Measurements from ENCODE around the gene SV2B.

Gene SV2B

DNA sequence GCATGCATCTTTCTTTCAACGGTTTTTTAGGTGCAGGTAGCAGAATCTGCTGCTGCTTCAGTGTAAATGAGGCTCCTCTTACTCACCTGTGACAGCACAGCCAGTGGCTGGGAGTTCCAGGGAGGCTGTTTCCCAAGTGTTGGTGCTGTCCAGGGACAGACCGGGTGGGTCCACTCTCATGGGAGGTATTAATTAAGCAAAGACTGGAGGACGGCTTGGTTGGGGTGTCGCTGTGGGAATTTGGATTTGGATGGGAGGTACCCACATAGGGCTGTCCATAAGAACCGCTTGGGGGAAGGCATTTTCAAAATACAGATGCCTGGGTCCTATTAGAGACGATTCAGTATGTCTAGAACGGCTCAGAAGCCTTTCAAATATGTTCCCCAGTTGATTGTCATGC lies 42.9 kb downstream of the SV2B start:
- DNase-seq: no peak

GRCh38 chr15:91146728-91147127 lies 46.7 kb downstream of the SV2B start:
- no peak for DNase-seq

- DNase-seq: no peak
Measured at GRCh38 chr15:91148243-91148642, 48.2 kb downstream of the SV2B start.

- peak; percentile 79 to 98 for DNase-seq
Measured at GRCh38 chr15:91150502-91151160, 50.6 kb downstream of the SV2B start.

GRCh38 chr15:91151781-91152563 lies 51.9 kb downstream of the SV2B start:
- no peak for DNase-seq

DNA sequence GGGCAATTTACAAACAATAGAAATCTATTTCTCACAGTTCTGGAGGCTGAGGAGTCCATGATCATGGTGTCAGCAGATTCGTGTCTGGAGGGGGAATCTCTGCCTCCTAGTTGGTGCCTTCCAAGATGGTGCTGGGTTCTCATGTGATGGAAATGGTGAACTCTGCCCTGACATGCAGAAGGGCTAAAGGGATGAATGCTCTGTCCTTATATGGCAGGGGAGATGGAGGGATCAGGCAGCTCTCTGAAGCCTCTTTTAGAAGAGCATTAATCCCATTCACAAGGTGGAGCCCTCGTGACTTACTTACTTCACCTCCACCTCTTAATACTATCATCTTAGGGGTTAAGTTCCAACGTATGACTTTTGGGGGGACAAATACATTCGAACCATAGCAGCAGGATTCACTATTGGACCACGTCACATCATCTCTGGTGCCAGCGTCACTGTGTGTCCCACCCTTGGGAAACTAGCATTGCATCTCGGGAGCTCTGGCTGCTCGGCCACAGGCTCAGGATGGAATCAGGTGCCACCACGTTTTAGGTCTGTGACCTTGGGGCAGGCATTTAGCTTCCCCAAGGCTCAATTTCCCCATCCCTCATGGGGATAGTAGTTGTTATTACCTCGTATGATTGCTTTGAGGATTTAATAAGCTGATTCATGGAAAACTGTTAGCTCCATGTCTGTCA lies 53.0 kb downstream of the SV2B start:
- peak in 1 of 2 experiments; percentile 8 for DNase-seq

- DNase-seq: no peak
Measured at GRCh38 chr15:91153954-91154353, 53.9 kb downstream of the SV2B start.

GRCh38 chr15:91156175-91156726 lies 56.2 kb downstream of the SV2B start:
- no peak for DNase-seq

- DNase-seq: no peak
Measured at GRCh38 chr15:91158415-91159394, 58.6 kb downstream of the SV2B start.

DNA sequence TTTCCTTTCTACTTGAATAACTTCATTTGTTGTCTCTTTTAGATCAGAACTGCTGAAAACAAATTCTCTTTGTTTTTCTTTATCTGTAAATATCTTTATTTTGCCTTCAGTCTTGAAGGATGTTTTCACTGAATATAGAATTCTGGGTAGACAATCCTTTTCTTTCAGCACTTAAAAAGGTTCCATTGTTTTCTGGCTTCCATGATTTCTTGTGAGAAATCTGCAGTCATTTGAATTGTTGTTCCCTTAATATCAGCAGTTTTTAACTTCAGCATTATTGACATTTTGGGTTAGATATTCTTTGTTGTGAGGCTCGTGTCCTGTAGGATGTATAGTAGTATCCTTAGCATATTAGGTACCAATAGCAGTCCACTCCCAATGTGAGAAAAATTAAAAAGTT lies 65.8 kb downstream of the SV2B start:
- no peak for DNase-seq

DNA sequence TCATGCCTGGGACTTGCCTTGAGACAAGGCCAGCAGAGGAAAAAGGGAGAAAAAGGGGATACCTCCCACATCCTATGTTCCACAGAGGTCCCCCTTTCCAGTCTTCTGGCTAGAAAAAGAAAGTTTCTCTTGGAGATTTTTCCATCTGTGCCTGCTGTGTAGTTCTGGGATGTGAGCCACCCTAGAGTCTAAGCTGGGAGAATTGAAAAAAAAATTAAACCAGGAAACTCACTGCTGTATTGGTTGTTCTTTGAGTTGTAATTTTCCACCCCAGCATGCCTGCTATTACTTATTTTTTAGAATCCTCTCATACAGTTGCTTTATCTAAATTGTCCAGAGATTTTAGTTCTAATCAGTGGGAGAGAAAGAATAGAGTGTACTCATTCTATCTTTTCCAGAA lies 68.4 kb downstream of the SV2B start:
- DNase-seq: no peak

GRCh38 chr15:91171334-91171733 lies 71.3 kb downstream of the SV2B start:
- DNase-seq: no peak

DNA sequence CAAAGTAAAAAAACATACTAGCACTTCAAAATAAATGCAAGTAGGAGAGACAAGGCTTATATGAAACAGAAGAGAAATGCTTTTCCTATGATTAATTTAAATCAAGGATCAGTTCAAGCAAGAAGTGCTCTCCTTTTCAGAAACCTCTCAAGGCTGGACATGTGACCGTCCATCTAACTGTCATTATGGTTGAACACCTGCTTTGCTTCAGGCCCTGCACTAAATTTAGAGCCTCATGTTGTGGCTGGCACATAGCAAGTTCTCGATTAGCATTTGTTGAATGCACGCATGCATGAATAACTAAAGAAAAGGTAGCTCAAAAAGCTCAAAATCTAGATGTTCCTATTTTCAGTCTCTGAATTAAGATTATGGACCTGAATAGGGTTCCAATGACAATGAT lies 82.0 kb downstream of the SV2B start:
- no peak for DNase-seq

DNA sequence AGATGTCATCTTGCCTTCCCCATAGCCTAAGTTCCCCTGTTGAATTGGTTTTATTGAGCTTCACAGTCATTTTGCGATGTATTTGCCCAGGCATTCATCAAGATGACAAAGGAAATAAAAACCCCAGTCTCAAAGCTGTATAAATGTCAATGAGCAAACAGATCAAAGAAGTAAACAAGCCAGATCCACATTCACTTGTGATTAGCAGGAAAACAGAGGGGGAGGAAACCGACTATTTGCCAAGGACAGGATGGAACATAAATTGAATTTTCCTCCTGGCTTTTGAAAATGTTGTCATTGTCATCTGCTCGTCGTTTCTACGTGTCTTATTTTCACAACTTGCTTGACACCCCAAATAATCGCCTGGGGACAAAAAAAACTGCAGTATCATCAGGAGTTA lies 83.5 kb downstream of the SV2B start:
- DNase-seq: no peak

DNA sequence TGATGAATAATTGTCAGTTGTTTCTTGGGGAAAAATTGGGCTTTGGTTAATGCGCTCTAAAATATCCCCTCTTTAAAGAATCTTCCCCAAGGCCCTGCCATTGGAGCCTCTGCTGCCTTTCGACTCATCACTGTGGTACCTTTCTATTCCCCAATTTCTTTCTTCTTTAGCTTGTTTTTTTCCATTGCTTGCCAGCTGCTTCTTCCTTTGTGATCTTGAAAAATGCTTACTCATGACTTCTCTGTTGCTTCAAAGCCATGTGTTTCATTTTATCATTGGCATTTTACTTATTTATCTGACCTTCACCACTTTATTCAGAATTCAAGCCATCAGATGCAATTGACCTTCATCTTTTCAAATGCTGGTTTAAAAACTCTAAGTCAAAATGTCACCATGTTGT lies 84.4 kb downstream of the SV2B start:
- no peak for DNase-seq

DNA sequence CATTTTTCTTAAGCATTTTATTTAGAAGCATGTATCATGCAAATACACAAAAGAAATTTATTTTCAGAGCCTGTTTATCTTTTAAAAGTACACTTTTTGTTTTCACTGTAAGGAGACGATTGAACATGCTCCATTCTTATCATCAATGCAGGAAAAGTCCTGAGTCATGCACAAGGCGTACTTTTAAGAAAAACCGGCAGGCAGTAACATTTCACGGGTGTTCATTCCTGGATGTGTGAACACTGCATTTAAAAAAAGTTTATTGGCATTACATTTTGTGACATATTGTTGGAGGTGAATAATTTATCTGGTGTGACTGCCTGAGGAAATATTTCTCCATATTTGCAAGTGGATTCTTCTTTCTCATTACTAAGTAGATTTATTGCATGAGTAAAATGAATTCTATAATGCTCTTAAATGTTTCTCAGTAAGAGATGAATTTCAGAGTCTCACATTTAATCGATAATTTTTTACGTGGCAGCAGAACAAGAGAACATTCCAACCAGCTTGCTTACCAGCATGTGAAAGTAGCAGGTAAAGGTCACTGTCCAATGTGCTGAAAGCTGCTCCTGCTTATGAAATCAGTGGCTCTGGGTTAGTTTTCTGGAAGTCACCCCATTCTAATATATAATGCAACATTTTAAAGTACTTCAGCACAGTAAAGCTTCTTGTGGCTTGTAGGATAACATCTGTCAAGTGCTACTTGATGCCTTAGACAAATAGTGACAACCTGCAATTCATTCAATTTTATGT lies 87.0 kb downstream of the SV2B start:
- peak in 1 of 2 experiments; percentile 70 for DNase-seq

- no peak for DNase-seq
Measured at GRCh38 chr15:91192285-91192684, 92.2 kb downstream of the SV2B start.

- peak in 1 of 2 experiments; percentile 31 for DNase-seq
Measured at GRCh38 chr15:91192690-91193377, 92.8 kb downstream of the SV2B start.

DNA sequence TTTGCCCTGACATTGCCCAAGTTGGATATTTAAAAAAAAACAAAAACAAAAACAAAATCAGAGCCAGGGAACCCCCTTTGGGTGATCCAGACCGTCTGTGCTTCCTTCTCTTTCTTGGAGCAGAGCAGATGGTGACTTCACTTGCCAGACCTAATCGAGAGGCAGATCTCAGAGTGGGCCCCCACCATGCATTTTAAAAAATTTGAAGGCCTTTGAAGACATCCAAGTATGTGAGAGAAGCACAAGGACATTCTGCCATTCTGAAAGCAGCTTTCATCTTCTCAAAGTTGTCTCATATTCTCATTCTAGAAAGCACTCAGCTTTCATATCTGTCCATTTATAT lies 93.3 kb downstream of the SV2B start:
- peak in 1 of 2 experiments; percentile 42 for DNase-seq

- DNase-seq: no peak
Measured at GRCh38 chr15:91196127-91196526, 96.1 kb downstream of the SV2B start.

DNA sequence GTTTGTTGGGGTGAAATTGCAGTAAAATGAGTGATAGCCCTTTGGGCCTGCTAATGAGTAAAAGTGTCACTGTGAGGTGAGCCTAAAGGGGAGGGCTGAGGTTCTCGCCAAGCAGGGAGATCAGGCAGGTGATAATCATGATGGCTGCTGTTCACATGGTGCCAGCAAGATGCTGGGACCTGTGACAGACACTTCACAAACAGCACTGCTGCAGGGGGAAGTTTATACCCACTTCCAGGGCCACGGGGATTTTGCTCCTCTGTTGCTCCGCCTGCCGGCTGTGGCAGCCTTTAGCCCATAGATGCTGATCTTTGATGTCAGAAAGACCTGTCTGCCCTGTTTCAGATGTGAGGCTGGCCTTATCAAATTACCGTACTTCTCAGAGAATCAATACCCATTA lies 96.7 kb downstream of the SV2B start:
- no peak for DNase-seq

All from NCI-H524 (cell line).